SH-SY5Y (cell line): ENCODE results near the gene NKAIN4.

Experiments used
- GATA2 ChIP-seq: IDR thresholded peaks from 2 replicates; pipeline ENCODE4 v1.6.1; 2011; ENCODE audit warnings: mild to moderate bottlenecking, low read depth, low read length
- GATA3 ChIP-seq: IDR thresholded peaks from 2 replicates; pipeline ENCODE4 v1.6.1; 2011; ENCODE audit warnings: low read depth, mild to moderate bottlenecking, low read length, moderate library complexity

DNA sequence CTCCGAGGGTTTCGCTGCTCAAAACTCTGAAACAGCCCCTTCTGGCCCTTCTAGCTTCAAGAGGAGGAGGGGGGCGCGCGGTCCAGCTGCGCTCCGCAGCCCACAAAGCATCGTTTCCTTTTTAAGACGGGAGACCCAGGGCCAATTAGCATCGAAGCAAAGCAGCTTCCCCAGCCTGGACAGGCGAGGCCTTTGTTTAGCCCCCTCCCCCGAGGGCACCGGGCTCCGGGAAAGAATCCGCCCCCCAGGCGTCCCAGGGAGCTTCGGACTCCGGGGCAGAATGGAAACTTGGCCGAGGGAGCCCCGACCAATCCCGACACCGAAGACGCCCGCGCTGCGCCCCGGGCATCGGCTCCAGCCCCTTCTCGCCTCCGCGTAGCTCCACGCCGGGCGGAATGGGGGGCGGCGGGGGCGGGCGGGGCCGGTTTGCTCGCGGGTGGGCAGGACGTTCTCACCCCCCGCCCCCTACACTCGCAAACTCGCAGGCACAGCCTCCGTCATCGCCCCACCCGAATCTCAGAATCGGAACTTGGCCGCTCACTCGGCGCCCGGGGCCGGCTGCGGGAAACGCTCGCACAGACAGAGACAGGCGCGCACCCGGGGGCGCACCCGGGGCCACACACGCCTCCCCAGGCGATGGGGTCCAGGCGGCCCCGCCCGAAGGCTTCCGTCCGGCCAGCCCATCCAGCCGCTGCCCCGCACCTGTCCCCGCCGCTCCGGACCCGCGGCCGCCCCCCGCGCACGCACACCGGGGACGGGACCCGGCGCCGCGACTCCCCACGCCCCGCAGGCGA is 628 bp downstream of the NKAIN4 start:
- TF ChIP-seq GATA2 (no peak), GATA3 (no peak)
